Lower leg skin (tissue), 3 donors: Measurements from ENCODE around the gene SLC17A2.

Experiments
- CTCF ChIP-seq, 3 donors: fragments of 450-650 bp; IDR thresholded peaks; one replicate each; pipeline ENCODE4 v1.5.1; 2016; ENCODE audit warnings: antibody characterized with exemption in 3 of 3, mild to moderate bottlenecking in 3 of 3, moderate library complexity in 2 of 3
- POLR2A ChIP-seq, 2 donors: fragments of 450-650 bp; IDR thresholded peaks; one replicate each; pipeline ENCODE4 v1.6.1; 2016 to 2017; ENCODE audit warnings: antibody characterized with exemption in 2 of 2, mild to moderate bottlenecking in 1 of 2, moderate library complexity in 1 of 2

GRCh38 chr6:25959890-25960536, 29.5 kb upstream of the SLC17A2 start:
- TF ChIP-seq CTCF (IDR thresholded peaks at IDR 0.05) (no peak), POLR2A (IDR thresholded peaks at IDR 0.05) (no peak)
